NB4 (cell line): ENCODE data around the gene TMEM82.

ENCODE experiments used
- DNase-seq: peaks from one replicate; pipeline ENCODE4 v3.0.0; 2010; ENCODE audit warnings: low read depth
- H3K4me3 ChIP-seq: one replicate; pipeline ENCODE4 v1.5.1; 2011; ENCODE audit warnings: mild to moderate bottlenecking, low read depth, low read length, moderate library complexity
- CTCF ChIP-seq: IDR thresholded peaks from one replicate; pipeline ENCODE4 v1.5.1; 2012; ENCODE audit warnings: low read depth, low read length
- MYC ChIP-seq: IDR thresholded peaks from 2 replicates; pipeline ENCODE4 v1.6.1; 2011; ENCODE audit warnings: low read depth, low read length
- POLR2A ChIP-seq: IDR thresholded peaks from 2 replicates; pipeline ENCODE4 v1.6.1; 2011; ENCODE audit warnings: mild to moderate bottlenecking; ENCODE audit not compliant: insufficient read length; ENCODE audit errors: extremely low read depth
- TF ChIP-seq, protein P1 (sequence below): IDR thresholded peaks from 2 replicates; pipeline ENCODE4 v1.6.1; 2011; ENCODE audit warnings: low read depth, low read length

TMEM82 gene

DNA sequence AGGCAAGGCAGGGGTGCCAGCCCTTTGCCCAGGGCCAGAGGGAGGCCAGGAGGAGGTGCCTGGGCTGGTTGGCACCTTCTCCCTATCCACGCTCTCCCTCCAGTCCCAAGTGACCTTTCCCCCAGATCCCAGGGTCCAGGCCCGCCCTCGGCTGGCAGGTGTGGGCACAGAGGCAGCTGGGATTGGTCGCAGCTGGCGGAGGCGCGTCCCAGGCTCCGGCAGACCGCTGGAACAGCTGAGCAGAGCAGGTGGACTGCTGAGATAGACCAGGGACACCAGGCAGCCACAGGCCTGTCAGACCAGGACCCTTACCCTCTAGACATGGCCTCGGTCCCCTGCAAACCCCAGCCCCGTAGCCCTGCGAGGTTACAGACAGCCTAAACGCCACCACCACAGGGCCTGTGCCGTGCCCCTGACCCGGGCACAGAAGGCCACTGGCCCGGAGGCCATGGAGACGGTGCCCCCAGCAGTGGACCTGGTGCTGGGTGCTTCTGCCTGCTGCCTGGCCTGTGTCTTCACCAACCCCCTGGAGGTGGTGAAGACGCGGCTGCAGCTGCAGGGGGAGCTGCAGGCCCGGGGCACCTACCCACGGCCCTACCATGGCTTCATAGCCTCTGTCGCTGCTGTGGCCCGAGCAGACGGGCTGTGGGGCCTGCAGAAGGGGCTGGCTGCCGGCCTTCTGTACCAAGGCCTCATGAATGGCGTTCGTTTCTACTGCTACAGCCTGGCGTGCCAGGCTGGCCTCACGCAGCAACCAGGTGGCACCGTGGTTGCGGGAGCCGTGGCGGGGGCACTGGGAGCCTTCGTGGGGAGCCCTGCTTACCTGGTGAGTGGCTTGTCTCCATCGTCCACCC is 6.0 kb upstream of the TMEM82 start, which contains the start of gene SLC25A34:
Gene SLC25A34, plus strand, starts transcription at position 221 of the 854 bp plus-strand sequence. Its CDS starts 228 bp downstream, at position 449.
- H3K4me3 ChIP-seq, result no peak within 1 kb of the TSS
- TF ChIP-seq MYC (no peak), CTCF (no peak), POLR2A (no peak)
- TF ChIP-seq, protein P1, sequence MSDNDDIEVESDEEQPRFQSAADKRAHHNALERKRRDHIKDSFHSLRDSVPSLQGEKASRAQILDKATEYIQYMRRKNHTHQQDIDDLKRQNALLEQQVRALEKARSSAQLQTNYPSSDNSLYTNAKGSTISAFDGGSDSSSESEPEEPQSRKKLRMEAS, result no peak
- DNase-seq, result no peak

DNA sequence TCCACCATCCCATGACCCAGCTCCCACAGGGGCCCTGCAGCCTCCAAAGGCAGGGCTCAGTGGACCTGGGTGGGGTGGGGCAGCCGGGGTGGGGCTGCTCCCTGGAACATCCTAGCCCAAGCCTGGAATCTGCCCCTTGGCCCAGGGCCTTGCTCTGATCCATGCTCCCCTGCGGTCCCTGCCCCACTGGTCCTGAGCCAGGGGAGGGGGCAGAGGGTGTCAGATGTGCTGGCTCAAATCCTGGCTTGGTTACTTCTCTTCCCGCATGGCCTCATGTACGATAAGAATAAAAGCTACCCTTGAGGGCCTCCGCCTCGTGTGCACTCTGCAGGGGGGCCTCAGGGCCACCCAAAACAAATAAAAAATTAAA is 5.4 kb upstream of the TMEM82 start:
- DNase-seq, result no peak
- H3K4me3 ChIP-seq, result no peak overlapping the region
- no peak for TF ChIP-seq POLR2A
- TF ChIP-seq, protein P1, result no peak
- no peak for TF ChIP-seq MYC
- TF ChIP-seq CTCF, result no peak

- H3K4me3 ChIP-seq, result no peak overlapping the region
- DNase-seq, result no peak
- TF ChIP-seq CTCF (no peak), MYC (no peak), POLR2A (no peak)
- TF ChIP-seq, protein P1, result no peak
Measured at GRCh38 chr1:15737324-15738319, 4.7 kb upstream of the TMEM82 start.

GRCh38 chr1:15738416-15739113 is 3.7 kb upstream of the TMEM82 start:
- H3K4me3 ChIP-seq, result no peak overlapping the region
- no peak for DNase-seq
- TF ChIP-seq POLR2A (no peak), CTCF (no peak), MYC (no peak)
- TF ChIP-seq, protein P1, result no peak

- no peak for DNase-seq
- TF ChIP-seq, protein P1, result no peak
- TF ChIP-seq POLR2A, result no peak
- no peak for TF ChIP-seq MYC
- no peak for TF ChIP-seq CTCF
- no peak overlapping the region for H3K4me3 ChIP-seq
Measured at GRCh38 chr1:15739259-15739658, 3.0 kb upstream of the TMEM82 start.
